IMR-90 (cell line): ENCODE results near the gene KPNA2. TPM values are rescaled to one million over a fixed set of nuclear protein-coding genes. Genes with fewer than 3 reads are reported as not detected.

ENCODE experiments used
- ATAC-seq: fragments of 200-7000 bp; cut with Tn5 transposase; 2 replicates; pipeline ENCODE4 v1.9.1; 2020; ENCODE audit warnings: low read depth, mild to moderate bottlenecking, moderate library complexity
- BruUV-seq: library from RNA; stranded (reverse); fragments of 400-500 nt; replicated peaks from 2 replicates; lab custom pipeline; 2021; lab: Mats Ljungman, UMichigan
- CTCF ChIA-PET: fragments of 300-600 bp; formaldehyde crosslinking; extraction: SDS; loops from one replicate; lab custom pipeline; 2021; ENCODE audit warnings: antibody characterized with exemption; lab: Yijun Ruan, JAX
- POLR2A ChIA-PET: fragments of 300-600 bp; sonication (Branson Sonifier 250); formaldehyde crosslinking; loops from one replicate; lab custom pipeline; 2022; ENCODE audit warnings: antibody characterized with exemption; ENCODE audit not compliant: unreplicated experiment; lab: Charles Lee
- DNase-seq: peaks from one replicate; pipeline ENCODE4 v3.0.0; 2013
- H2AFZ ChIP-seq: replicated peaks from 2 replicates; pipeline ENCODE3; 2013; ENCODE audit warnings: low read length, mild to moderate bottlenecking; ENCODE audit not compliant: poor library complexity
- H2AK5ac ChIP-seq: 2 replicates; pipeline ENCODE4 v1.6.1; 2013; ENCODE audit warnings: low read depth, low read length, inconsistent platforms
- H2AK9ac ChIP-seq: replicated peaks from 2 replicates; pipeline ENCODE3; 2013; ENCODE audit warnings: mild to moderate bottlenecking, low read depth, low read length, moderate library complexity; ENCODE audit not compliant: poor library complexity
- H2BK120ac ChIP-seq: 2 replicates; pipeline ENCODE4 v1.6.1; 2013; ENCODE audit warnings: low read depth, low read length, inconsistent platforms
- H2BK15ac ChIP-seq: 3 replicates; pipeline ENCODE4 v1.6.1; 2013; ENCODE audit warnings: low read depth, low read length, inconsistent platforms
- H2BK20ac ChIP-seq: 2 replicates; pipeline ENCODE4 v1.6.1; 2013; ENCODE audit warnings: low read depth, mild to moderate bottlenecking, inconsistent platforms, low read length, moderate library complexity
- H2BK5ac ChIP-seq: 2 replicates; pipeline ENCODE4 v1.6.1; 2013; ENCODE audit warnings: mild to moderate bottlenecking, low read depth, low read length, inconsistent platforms; ENCODE audit not compliant: poor library complexity, severe bottlenecking
- H3K14ac ChIP-seq: replicated peaks from 2 replicates; pipeline ENCODE4 v1.6.1; 2013; ENCODE audit warnings: low read depth, low read length, inconsistent platforms
- H3K18ac ChIP-seq: 2 replicates; pipeline ENCODE4 v1.6.1; 2013; ENCODE audit warnings: low read depth, low read length, control low read depth
- H3K23ac ChIP-seq: 2 replicates; pipeline ENCODE4 v1.6.1; 2013; ENCODE audit warnings: low read depth, low read length, inconsistent platforms
- H3K27ac ChIP-seq: 2 replicates; pipeline ENCODE4 v1.5.1; 2013; ENCODE audit warnings: mild to moderate bottlenecking, control low read depth, low read length; ENCODE audit not compliant: insufficient read depth
- H3K27me3 ChIP-seq: 2 replicates; pipeline ENCODE4 v1.6.1; 2013; ENCODE audit warnings: low read length; ENCODE audit not compliant: control insufficient read depth, insufficient read depth
- H3K36me3 ChIP-seq: 2 replicates; pipeline ENCODE4 v1.6.1; 2013; ENCODE audit warnings: low read length, mixed read lengths; ENCODE audit not compliant: control insufficient read depth, insufficient read depth
- H3K4ac ChIP-seq: 2 replicates; pipeline ENCODE4 v1.6.1; 2013; ENCODE audit warnings: low read depth, low read length, inconsistent platforms
- H3K4me1 ChIP-seq: 2 replicates; pipeline ENCODE4 v1.6.1; 2013; ENCODE audit warnings: low read length, mixed read lengths; ENCODE audit not compliant: control insufficient read depth, insufficient read depth
- H3K4me2 ChIP-seq: 2 replicates; pipeline ENCODE4 v1.6.1; 2013; ENCODE audit warnings: low read depth, mild to moderate bottlenecking, control low read depth, low read length, moderate library complexity
- H3K4me3 ChIP-seq: 2 replicates; pipeline ENCODE4 v1.5.1; 2013; ENCODE audit warnings: low read depth, mild to moderate bottlenecking, control low read depth, low read length, moderate library complexity; ENCODE audit not compliant: insufficient read depth
- H3K56ac ChIP-seq: 2 replicates; pipeline ENCODE4 v1.6.1; 2013; ENCODE audit warnings: low read length, inconsistent platforms; ENCODE audit not compliant: insufficient read depth; ENCODE audit errors: extremely low read depth
- H3K79me1 ChIP-seq, 2 experiments: 2 replicates each; pipeline ENCODE4 v1.6.1; 2013; ENCODE audit warnings: low read length in 2 of 2, inconsistent platforms in 1 of 2, low read depth in 1 of 2
- H3K9ac ChIP-seq: 2 replicates; pipeline ENCODE4 v1.6.1; 2013; ENCODE audit warnings: low read depth, low read length, control low read depth
- H3K9me1 ChIP-seq: 2 replicates; pipeline ENCODE4 v1.6.1; 2013; ENCODE audit warnings: low read length, inconsistent platforms; ENCODE audit not compliant: insufficient read depth
- H3K9me3 ChIP-seq: 2 replicates; pipeline ENCODE4 v1.6.1; 2013; ENCODE audit warnings: low read length; ENCODE audit not compliant: control insufficient read depth, insufficient read depth
- H4K20me1 ChIP-seq: 2 replicates; pipeline ENCODE4 v1.6.1; 2013; ENCODE audit warnings: low read length, inconsistent platforms; ENCODE audit not compliant: insufficient read depth
- H4K5ac ChIP-seq: 2 replicates; pipeline ENCODE4 v1.6.1; 2013; ENCODE audit warnings: mild to moderate bottlenecking, low read depth, low read length, control low read depth
- H4K8ac ChIP-seq, 2 experiments: 2 replicates each; pipeline ENCODE4 v1.6.1; 2013; ENCODE audit warnings: low read depth in 2 of 2, low read length in 2 of 2, control low read depth in 1 of 2, inconsistent platforms in 1 of 2
- H4K91ac ChIP-seq: 2 replicates; pipeline ENCODE4 v1.6.1; 2013; ENCODE audit warnings: low read depth, low read length, inconsistent platforms; ENCODE audit not compliant: insufficient read depth
- BHLHE40 ChIP-seq: fragments of 150-350 bp; IDR thresholded peaks from 2 replicates; pipeline ENCODE4 v1.6.1; 2016; ENCODE audit warnings: mild to moderate bottlenecking, low read depth, low read length
- CHD1 ChIP-seq: IDR thresholded peaks from 2 replicates; pipeline ENCODE4 v1.6.1; 2012; ENCODE audit warnings: low read depth, low read length, improper control_type of control experiment
- FOS ChIP-seq: fragments of 150-350 bp; IDR thresholded peaks from 2 replicates; pipeline ENCODE4 v1.6.1; 2016; ENCODE audit warnings: low read depth, low read length
- MAFK ChIP-seq: IDR thresholded peaks from 2 replicates; pipeline ENCODE4 v1.6.1; 2012; ENCODE audit warnings: low read depth, low read length, improper control_type of control experiment
- MAZ ChIP-seq: IDR thresholded peaks from 2 replicates; pipeline ENCODE4 v1.6.1; 2012; ENCODE audit warnings: low read depth, mild to moderate bottlenecking, low read length, improper control_type of control experiment, moderate library complexity, borderline replicate concordance
- NFE2L2 ChIP-seq: fragments of 150-350 bp; IDR thresholded peaks from 2 replicates; pipeline ENCODE4 v1.6.1; 2016; ENCODE audit warnings: low read depth, mild to moderate bottlenecking, low read length
- POLR2A ChIP-seq: IDR thresholded peaks from 2 replicates; pipeline ENCODE4 v1.6.1; 2012; ENCODE audit warnings: mild to moderate bottlenecking, low read depth, low read length
- RCOR1 ChIP-seq: IDR thresholded peaks from 2 replicates; pipeline ENCODE4 v1.6.1; 2012; ENCODE audit warnings: mild to moderate bottlenecking, low read length, improper control_type of control experiment; ENCODE audit not compliant: insufficient replicate concordance
- RFX5 ChIP-seq: IDR thresholded peaks from 2 replicates; pipeline ENCODE4 v1.8.0; 2012; ENCODE audit warnings: low read depth, mild to moderate bottlenecking, low read length, moderate library complexity
- WGBS, 2 experiments: methylation state at CpG; one replicate each; pipeline versions ENCODE4 v1.1.5 to v1.1.7; 2013; ENCODE audit warnings: missing lambda C conversion rate in 2 of 2; ENCODE audit not compliant: insufficient read length in 1 of 2; ENCODE audit errors: extremely low coverage in 2 of 2; 5-methylcytosine and 5-hydroxymethylcytosine counted together
- dilution Hi-C: fragments of 300-500 bp; cut with HindIII; formaldehyde crosslinking; loops from one replicate; pipeline ENCODE4 v1.14.3; 2018; ENCODE audit warnings: low sequenced_read_pairs; ENCODE audit not compliant: unreplicated experiment
- in situ Hi-C: fragments of 300-500 bp; cut with MboI; formaldehyde crosslinking; loops from 3 replicates; pipeline ENCODE4 v1.14.3; 2019; ENCODE audit warnings: low sequenced_read_pairs, inconsistent platforms, mixed read lengths
- intact Hi-C: fragments of 100-400 bp; cut with micrococcal nuclease; formaldehyde crosslinking; loops from 2 replicates; pipeline ENCODE4 v1.10.0; 2022
- polyA plus RNA-seq, 3 experiments: library from polyadenylated mRNA; depleted of rRNA; stranded (reverse); fragments of >200 nt; gene quantifications; 2 replicates each; pipeline ENCODE4 v1.2.3, GENCODE V29; 2012; ENCODE audit warnings: low replicate concordance in 1 of 3
- total RNA-seq: library from RNA; depleted of rRNA; stranded (reverse); fragments of >200 nt; gene quantifications from 2 replicates; pipeline ENCODE4 v1.2.3, GENCODE V29; 2012
- TF ChIP-seq, protein P1 (sequence below): fragments of 150-350 bp; IDR thresholded peaks from 2 replicates; pipeline ENCODE4 v1.6.1; 2016; ENCODE audit warnings: low read depth, mild to moderate bottlenecking, low read length, moderate library complexity, borderline replicate concordance
- TF ChIP-seq, protein P2 (sequence below): conservative IDR thresholded peaks from 2 replicates; pipeline ENCODE4 v1.5.1; 2012; ENCODE audit warnings: mild to moderate bottlenecking, low read depth, low read length, improper control_type of control experiment
- TF ChIP-seq, protein P3 (sequence below): fragments of 150-350 bp; IDR thresholded peaks from 2 replicates; pipeline ENCODE4 v1.6.1; 2017; ENCODE audit warnings: mild to moderate bottlenecking, antibody characterized with exemption, low read length, low read depth

KPNA2 gene
- total and polyA plus RNA-seq, 2 of the 4 experiments (the other 2 are of a cell fraction) = 135 to 262 TPM

DNA sequence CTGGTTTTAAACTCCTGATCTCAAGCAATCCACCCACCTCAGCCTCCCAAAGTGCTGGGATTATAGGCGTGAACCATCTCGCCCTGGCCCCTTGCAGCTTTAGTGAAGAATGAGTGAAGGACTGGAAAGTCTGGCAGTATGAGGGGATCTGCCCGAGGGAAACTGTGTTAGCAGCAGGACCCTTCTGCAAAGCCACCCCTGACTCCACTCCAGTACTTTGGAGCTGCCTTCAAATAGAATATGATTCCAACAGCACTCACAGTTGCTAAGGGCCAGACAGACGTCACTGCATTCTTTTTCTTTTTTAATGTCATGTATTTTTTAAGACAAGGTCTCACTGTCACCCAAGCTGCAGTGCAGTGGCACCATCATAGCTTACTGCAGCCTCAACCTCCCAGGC, 52.3 kb downstream of the KPNA2 start:
- no peak overlapping the region for H2BK15ac ChIP-seq
- H3K27ac ChIP-seq = no peak overlapping the region
- WGBS, 2 experiments = no CpG with 5 or more reads among the region's 4 CpGs
- no peaks in the 10 kb centered on the region; the same call in 1 of the 2 replicates for H3K27me3 ChIP-seq
- no peaks in the 10 kb centered on the region for H4K20me1 ChIP-seq
- no peak overlapping the region for H2BK5ac ChIP-seq
- H3K18ac ChIP-seq = no peak overlapping the region
- BruUV-seq = no TSS peak
- no peak overlapping the region for H2BK120ac ChIP-seq
- H3K4ac ChIP-seq = no peak overlapping the region
- no peaks in the 10 kb centered on the region for H3K9me3 ChIP-seq
- ATAC-seq (no peak), DNase-seq (no peak)
- H3K4me3 ChIP-seq = no peak overlapping the region
- H3K9me1 ChIP-seq = no peaks in the 10 kb centered on the region
- no peak overlapping the region for H3K56ac ChIP-seq
- H3K4me1 ChIP-seq = no peaks in the 10 kb centered on the region
- intact Hi-C loops = no loop called here
- TF ChIP-seq POLR2A = no peak
- TF ChIP-seq RCOR1 = no peak
- no peak for TF ChIP-seq MAZ
- TF ChIP-seq RFX5 = no peak
- TF ChIP-seq, protein P1, sequence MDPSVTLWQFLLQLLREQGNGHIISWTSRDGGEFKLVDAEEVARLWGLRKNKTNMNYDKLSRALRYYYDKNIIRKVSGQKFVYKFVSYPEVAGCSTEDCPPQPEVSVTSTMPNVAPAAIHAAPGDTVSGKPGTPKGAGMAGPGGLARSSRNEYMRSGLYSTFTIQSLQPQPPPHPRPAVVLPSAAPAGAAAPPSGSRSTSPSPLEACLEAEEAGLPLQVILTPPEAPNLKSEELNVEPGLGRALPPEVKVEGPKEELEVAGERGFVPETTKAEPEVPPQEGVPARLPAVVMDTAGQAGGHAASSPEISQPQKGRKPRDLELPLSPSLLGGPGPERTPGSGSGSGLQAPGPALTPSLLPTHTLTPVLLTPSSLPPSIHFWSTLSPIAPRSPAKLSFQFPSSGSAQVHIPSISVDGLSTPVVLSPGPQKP = no peak
- TF ChIP-seq FOS = no peak
- TF ChIP-seq, protein P2, sequence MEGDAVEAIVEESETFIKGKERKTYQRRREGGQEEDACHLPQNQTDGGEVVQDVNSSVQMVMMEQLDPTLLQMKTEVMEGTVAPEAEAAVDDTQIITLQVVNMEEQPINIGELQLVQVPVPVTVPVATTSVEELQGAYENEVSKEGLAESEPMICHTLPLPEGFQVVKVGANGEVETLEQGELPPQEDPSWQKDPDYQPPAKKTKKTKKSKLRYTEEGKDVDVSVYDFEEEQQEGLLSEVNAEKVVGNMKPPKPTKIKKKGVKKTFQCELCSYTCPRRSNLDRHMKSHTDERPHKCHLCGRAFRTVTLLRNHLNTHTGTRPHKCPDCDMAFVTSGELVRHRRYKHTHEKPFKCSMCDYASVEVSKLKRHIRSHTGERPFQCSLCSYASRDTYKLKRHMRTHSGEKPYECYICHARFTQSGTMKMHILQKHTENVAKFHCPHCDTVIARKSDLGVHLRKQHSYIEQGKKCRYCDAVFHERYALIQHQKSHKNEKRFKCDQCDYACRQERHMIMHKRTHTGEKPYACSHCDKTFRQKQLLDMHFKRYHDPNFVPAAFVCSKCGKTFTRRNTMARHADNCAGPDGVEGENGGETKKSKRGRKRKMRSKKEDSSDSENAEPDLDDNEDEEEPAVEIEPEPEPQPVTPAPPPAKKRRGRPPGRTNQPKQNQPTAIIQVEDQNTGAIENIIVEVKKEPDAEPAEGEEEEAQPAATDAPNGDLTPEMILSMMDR = no peak
- TF ChIP-seq MAFK = no peak
- no peak for TF ChIP-seq BHLHE40
- TF ChIP-seq, protein P3, sequence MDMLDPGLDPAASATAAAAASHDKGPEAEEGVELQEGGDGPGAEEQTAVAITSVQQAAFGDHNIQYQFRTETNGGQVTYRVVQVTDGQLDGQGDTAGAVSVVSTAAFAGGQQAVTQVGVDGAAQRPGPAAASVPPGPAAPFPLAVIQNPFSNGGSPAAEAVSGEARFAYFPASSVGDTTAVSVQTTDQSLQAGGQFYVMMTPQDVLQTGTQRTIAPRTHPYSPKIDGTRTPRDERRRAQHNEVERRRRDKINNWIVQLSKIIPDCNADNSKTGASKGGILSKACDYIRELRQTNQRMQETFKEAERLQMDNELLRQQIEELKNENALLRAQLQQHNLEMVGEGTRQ = no peak
- no peak for TF ChIP-seq NFE2L2
- TF ChIP-seq CHD1 = no peak
- in situ Hi-C loops = no loop called here
- no peak overlapping the region for H4K91ac ChIP-seq
- CTCF ChIA-PET = no interaction called here
- no peaks in the 10 kb centered on the region for H3K36me3 ChIP-seq
- POLR2A ChIA-PET = no interaction called here
- no peak overlapping the region for H2BK20ac ChIP-seq
- H2AK9ac ChIP-seq = no peak overlapping the region
- no peak overlapping the region for H4K5ac ChIP-seq
- H3K4me2 ChIP-seq = no peak overlapping the region
- H4K8ac ChIP-seq = no peak overlapping the region
- dilution Hi-C loops = no loop called here
- no peak overlapping the region for H2AK5ac ChIP-seq
- H3K14ac ChIP-seq = no peak overlapping the region
- no peak overlapping the region for H2AFZ ChIP-seq
- no peaks in the 10 kb centered on the region for H3K79me1 ChIP-seq
- H3K9ac ChIP-seq = no peak overlapping the region
- H3K23ac ChIP-seq = no peak overlapping the region
